GM23338 (cell line): ENCODE results near the gene NAPSA. TPM values are rescaled to one million over a fixed set of nuclear protein-coding genes. Genes with fewer than 3 reads are reported as not detected.

Source experiments
- ATAC-seq: fragments of 200-7000 bp; cut with Tn5 transposase; 3 replicates; pipeline ENCODE4 v1.9.1; 2020
- DNase-seq: peaks from one replicate; pipeline ENCODE4 v3.0.0-alpha.2; 2015; ENCODE audit warnings: low spot score
- H2AFZ ChIP-seq: fragments of 200-600 bp; sonication (generic); 2 replicates; pipeline ENCODE4 v1.8.0; 2016; ENCODE audit warnings: antibody characterized with exemption, mild to moderate bottlenecking, moderate library complexity
- H3F3A ChIP-seq: fragments of 200-600 bp; sonication (generic); replicated peaks from 2 replicates; pipeline ENCODE4 v1.8.0; 2017; ENCODE audit warnings: antibody characterized with exemption, mixed run types, low read depth
- H3K27ac ChIP-seq: fragments of 200-600 bp; sonication (generic); 2 replicates; pipeline ENCODE4 v1.6.1; 2016; ENCODE audit warnings: low read depth
- H3K27me3 ChIP-seq: fragments of 200-600 bp; sonication (generic); 2 replicates; pipeline ENCODE4 v1.8.0; 2016; ENCODE audit warnings: mild to moderate bottlenecking, mixed run types, moderate library complexity; ENCODE audit not compliant: insufficient read depth
- H3K36me3 ChIP-seq: fragments of 200-600 bp; sonication (generic); 2 replicates; pipeline ENCODE4 v1.8.0; 2016; ENCODE audit warnings: mild to moderate bottlenecking; ENCODE audit not compliant: insufficient read depth
- H3K4me1 ChIP-seq: fragments of 200-600 bp; sonication (generic); 2 replicates; pipeline ENCODE4 v1.8.0; 2016; ENCODE audit warnings: mild to moderate bottlenecking, moderate library complexity; ENCODE audit not compliant: insufficient read depth
- H3K4me2 ChIP-seq: fragments of 200-600 bp; sonication (generic); 2 replicates; pipeline ENCODE4 v1.7.1; 2017; ENCODE audit warnings: mixed run types
- H3K4me3 ChIP-seq: fragments of 200-600 bp; sonication (generic); 2 replicates; pipeline ENCODE4 v1.6.1; 2016; ENCODE audit warnings: mixed run types
- H3K79me2 ChIP-seq: fragments of 200-600 bp; sonication (generic); replicated peaks from 2 replicates; pipeline ENCODE4 v1.8.0; 2017; ENCODE audit warnings: mild to moderate bottlenecking; ENCODE audit not compliant: insufficient read depth
- H3K9me2 ChIP-seq: fragments of 200-600 bp; sonication (generic); 2 replicates; pipeline ENCODE4 v1.8.0; 2017; ENCODE audit not compliant: insufficient read depth
- H4K20me1 ChIP-seq: fragments of 200-600 bp; sonication (generic); replicated peaks from 2 replicates; pipeline ENCODE4 v1.8.0; 2017; ENCODE audit warnings: mild to moderate bottlenecking; ENCODE audit not compliant: insufficient read depth
- H3K27ac Mint-ChIP-seq: 2 replicates; pipeline ENCODE4 v1.8.0; 2020; ENCODE audit warnings: inconsistent platforms, mild to moderate bottlenecking, moderate library complexity, mixed read lengths
- H3K27me3 Mint-ChIP-seq: 3 replicates; pipeline ENCODE4 v1.8.0; 2022; ENCODE audit warnings: low read depth, mild to moderate bottlenecking, moderate library complexity, mixed read lengths, inconsistent platforms; ENCODE audit not compliant: insufficient read depth, poor library complexity
- H3K36me3 Mint-ChIP-seq: 3 replicates; pipeline ENCODE4 v1.8.0; 2021; ENCODE audit warnings: low read depth, mild to moderate bottlenecking, inconsistent platforms, moderate library complexity, mixed read lengths
- H3K4me1 Mint-ChIP-seq: 3 replicates; pipeline ENCODE4 v1.8.0; 2020; ENCODE audit warnings: mild to moderate bottlenecking, inconsistent platforms, mixed read lengths
- H3K4me3 Mint-ChIP-seq: 3 replicates; pipeline ENCODE4 v1.8.0; 2021; ENCODE audit warnings: moderate library complexity, mild to moderate bottlenecking, inconsistent platforms, mixed read lengths
- H3K9me3 Mint-ChIP-seq: 3 replicates; pipeline ENCODE4 v1.8.0; 2020; ENCODE audit warnings: moderate library complexity, mild to moderate bottlenecking, inconsistent platforms, mixed read lengths
- CREB1 ChIP-seq: fragments of 250-450 bp; sonication (Bioruptor Pico); IDR thresholded peaks from 2 replicates; pipeline ENCODE4 v1.5.0; 2020; ENCODE audit warnings: low read depth, mild to moderate bottlenecking, moderate library complexity
- CTCF ChIP-seq, 2 experiments: fragments of 200-600 bp in 1 of 2; sonication (generic) in 1 of 2; conservative IDR thresholded peaks; 2 replicates each; pipeline versions ENCODE4 v1.5.1 to v1.6.1; 2016 to 2017; ENCODE audit warnings: antibody characterized with exemption in 2 of 2, low read depth in 2 of 2, mild to moderate bottlenecking in 2 of 2, moderate library complexity in 1 of 2
- ETS1 ChIP-seq: IDR thresholded peaks from 2 replicates; pipeline ENCODE4 v1.6.1; 2016; ENCODE audit warnings: antibody characterized with exemption
- REST ChIP-seq: IDR thresholded peaks from one replicate; pipeline ENCODE4 v1.6.1; 2018; ENCODE audit warnings: antibody characterized with exemption; ENCODE audit not compliant: unreplicated experiment
- STAT1 ChIP-seq: IDR thresholded peaks from one replicate; pipeline ENCODE4 v1.6.1; 2016; ENCODE audit warnings: antibody characterized with exemption; ENCODE audit not compliant: unreplicated experiment
- ZNF114 ChIP-seq: fragments of 250-450 bp; sonication (Bioruptor Pico); IDR thresholded peaks from 2 replicates; pipeline ENCODE4 v1.5.0; 2020; ENCODE audit warnings: mild to moderate bottlenecking, moderate library complexity
- ZNF331 ChIP-seq: fragments of 250-450 bp; sonication (Bioruptor Pico); IDR thresholded peaks from 2 replicates; pipeline ENCODE4 v1.5.0; 2020; ENCODE audit warnings: low read depth, mild to moderate bottlenecking, moderate library complexity
- ZNF462 ChIP-seq: fragments of 250-450 bp; sonication (Bioruptor Pico); IDR thresholded peaks from 2 replicates; pipeline ENCODE4 v1.5.0; 2020; ENCODE audit warnings: mild to moderate bottlenecking, moderate library complexity
- polyA plus RNA-seq: library from polyadenylated mRNA; unstranded; fragments of >200 nt; fragmentation: Nextera tagmentation; extraction: Ambion mirVana; gene quantifications from 2 replicates; pipeline ENCODE4 v1.2.1, GENCODE V29; 2016
- total RNA-seq: library from RNA; depleted of rRNA; stranded (reverse); fragments of >200 nt; shearing (Covaris generic); gene quantifications from 2 replicates; pipeline ENCODE4 v1.2.3, GENCODE V29; 2014

Gene NAPSA
- total and polyA plus RNA-seq, 2 experiments from 2014 or later, result 0.14 to 0.99 TPM

- H3K4me3 ChIP-seq, result no peak overlapping the region
- Mint-ChIP-seq H3K27me3 (peaks cover 12% of the 10 kb centered on the region), H3K27ac (no peak overlapping the region), H3K4me3 (no peak overlapping the region), H3K36me3 (peaks cover 47% of the 10 kb centered on the region), H3K9me3 (peaks cover 86% of the 10 kb centered on the region), H3K4me1 (no peaks in the 10 kb centered on the region)
- H4K20me1 ChIP-seq, result no peaks in the 10 kb centered on the region
- TF ChIP-seq REST, result no peak
- no peak for TF ChIP-seq ZNF114 (CRISPR knock-in tag)
- no peak for TF ChIP-seq ZNF462 (CRISPR knock-in tag)
- TF ChIP-seq ZNF331, result no peak
- no peak for TF ChIP-seq ETS1
- TF ChIP-seq CREB1 (CRISPR knock-in tag), result no peak
- no peak for TF ChIP-seq CTCF (conservative IDR thresholded peaks at IDR 0.05; ENCODE audit: low read depth in 2 of 2)
- TF ChIP-seq STAT1, result no peak
- no peaks in the 10 kb centered on the region; the same call in 1 of the 2 replicates for H3K36me3 ChIP-seq
- H3K9me2 ChIP-seq, result no peaks in the 10 kb centered on the region
- no peak overlapping the region for H2AFZ ChIP-seq
- no peak for ATAC-seq
- DNase-seq, result no peak
- H3K4me1 ChIP-seq, result no peaks in the 10 kb centered on the region; the same call in 1 of the 2 replicates
- H3K79me2 ChIP-seq, result no peaks in the 10 kb centered on the region
- H3F3A ChIP-seq, result peaks cover 16% of the 10 kb centered on the region; the same call in 1 of the 2 replicates
- H3K27me3 ChIP-seq, result no peaks in the 10 kb centered on the region
- no peak overlapping the region for H3K4me2 ChIP-seq
- H3K27ac ChIP-seq, result no peak overlapping the region
Measured at GRCh38 chr19:50319156-50319555, 46.3 kb downstream of the NAPSA start.
